ENCODE measurements around the gene AGBL5. TPM values are rescaled to one million over a fixed set of nuclear protein-coding genes. Genes with fewer than 3 reads are reported as not detected.
A peak's percentile ranks its signal among the peaks of the same experiment; 100 is the strongest.

Gene AGBL5
- total RNA-seq, 4 donors from 2014 or later = 4.9 to 6.2 (median 5.7) TPM

GRCh38 chr2:27042985-27043634 lies 8.4 kb upstream of the AGBL5 start:
- H3K27ac ChIP-seq = no peak overlapping the region
- no peak for DNase-seq
- intact Hi-C loops (cut with DNase I; ENCODE audit: low total_unique reads) = no loop called here
- H3K27me3 ChIP-seq = no peaks in the 10 kb centered on the region
- in situ Hi-C loops (cut with MboI; ENCODE audit: low sequenced_read_pairs in 4 of 4) = no loop called here
- TF ChIP-seq POLR2A (IDR thresholded peaks at IDR 0.05) (no peak), CTCF (IDR thresholded peaks at IDR 0.05 in 4 of 5, conservative IDR thresholded peaks at IDR 0.05 in 1 of 5) (no peak)
- ATAC-seq = no peak
- no peak overlapping the region for H3K4me3 ChIP-seq
- H3K9me3 ChIP-seq = no peaks in the 10 kb centered on the region
- peaks cover 0 to 34% of the 10 kb centered on the region in 2 donors for H3K36me3 ChIP-seq
- H3K4me1 ChIP-seq = peaks cover 10 to 12% of the 10 kb centered on the region in 2 donors

GRCh38 chr2:27049422-27050280 lies 1.8 kb upstream of the AGBL5 start:
- H3K4me1 ChIP-seq = peaks cover 11 to 13% of the 10 kb centered on the region in 2 donors
- in situ Hi-C loops (cut with MboI; ENCODE audit: low sequenced_read_pairs in 4 of 4) (no loop called here), intact Hi-C loops (cut with DNase I; ENCODE audit: low total_unique reads) (loop anchor here (1.0 kb wide), 2 partner anchors 16 to 37 kb away; partner anchors contain the start of gene KHK)
- H3K27ac ChIP-seq = peak overlapping the region; percentile 93 to 96 (median 93)
- no peak for DNase-seq
- H3K9me3 ChIP-seq = no peaks in the 10 kb centered on the region
- no peak for ATAC-seq
- peaks cover 0 to 9% of the 10 kb centered on the region in 2 donors for H3K36me3 ChIP-seq
- TF ChIP-seq POLR2A (IDR thresholded peaks at IDR 0.05) (no peak), CTCF (IDR thresholded peaks at IDR 0.05 in 4 of 5, conservative IDR thresholded peaks at IDR 0.05 in 1 of 5) (no peak)
- no peaks in the 10 kb centered on the region for H3K27me3 ChIP-seq
- peak overlapping the region; percentile 78 to 92 (median 84) for H3K4me3 ChIP-seq

- TF ChIP-seq POLR2A (IDR thresholded peaks at IDR 0.05) = peak in 1 of 2 donors; percentile 9
- peak; percentile 61 to 73 (median 67) for TF ChIP-seq CTCF (IDR thresholded peaks at IDR 0.05 in 4 of 5, conservative IDR thresholded peaks at IDR 0.05 in 1 of 5)
- peak overlapping the region; percentile 78 to 92 (median 84) for H3K4me3 ChIP-seq
- no peaks in the 10 kb centered on the region for H3K9me3 ChIP-seq
- DNase-seq (peak; percentile 81 to 91), ATAC-seq (peak; percentile 80 to 83)
- peak overlapping the region; percentile 93 to 96 (median 93) for H3K27ac ChIP-seq
- peaks cover 0 to 17% of the 10 kb centered on the region in 2 donors for H3K36me3 ChIP-seq
- intact Hi-C loops (cut with DNase I; ENCODE audit: low total_unique reads) (loop anchor here (1.0 kb wide), 2 partner anchors 17 to 36 kb away; partner anchors contain the start of gene KHK), in situ Hi-C loops (cut with MboI; ENCODE audit: low sequenced_read_pairs in 4 of 4) (no loop called here)
- H3K4me1 ChIP-seq = peaks cover 11 to 13% of the 10 kb centered on the region in 2 donors
- H3K27me3 ChIP-seq = no peaks in the 10 kb centered on the region
Observed at GRCh38 chr2:27050281-27050995, 1.0 kb upstream of the AGBL5 start.

- intact Hi-C loops (cut with DNase I; ENCODE audit: low total_unique reads) (loop anchor here (2.0 kb wide), 1 partner anchor 19 kb away; the partner anchor contains the start of gene OST4), in situ Hi-C loops (cut with MboI; ENCODE audit: low sequenced_read_pairs in 4 of 4) (no loop called here)
- H3K9me3 ChIP-seq = no peaks in the 10 kb centered on the region
Observed at GRCh38 chr2:27051902-27052645, 606 bp downstream of the AGBL5 start.

More at GRCh38 chr2:27051902-27052645, 606 bp downstream of the AGBL5 start:
- TF ChIP-seq POLR2A (IDR thresholded peaks at IDR 0.05) (no peak), CTCF (IDR thresholded peaks at IDR 0.05 in 4 of 5, conservative IDR thresholded peaks at IDR 0.05 in 1 of 5) (no peak)
- H3K4me1 ChIP-seq = peaks cover 11 to 13% of the 10 kb centered on the region in 2 donors
- H3K27me3 ChIP-seq = no peaks in the 10 kb centered on the region
- DNase-seq = peak in 1 of 2 donors; percentile 35
- H3K36me3 ChIP-seq = peaks cover 0 to 33% of the 10 kb centered on the region in 2 donors
- H3K4me3 ChIP-seq = peak overlapping the region; percentile 78 to 92 (median 84)
- peak overlapping the region; percentile 93 to 96 (median 93) for H3K27ac ChIP-seq
- no peak for ATAC-seq

Measured in gastrocnemius medialis (tissue), 4 donors.